Keratinocyte (primary cell): Measurements from ENCODE around the gene LNPEP. TPM values are rescaled to one million over a fixed set of nuclear protein-coding genes. Genes with fewer than 3 reads are reported as not detected.

Experiments used
- DNase-seq: peaks from one replicate; pipeline ENCODE4 v3.0.0-alpha.2; 2011; ENCODE audit warnings: low read depth, missing footprints, low spot score
- FAIRE-seq: peaks from 2 replicates; lab custom pipeline; 2011; peaks lifted over from hg19 to GRCh38; lab: Jason Lieb, UNC
- H2AFZ ChIP-seq: 2 replicates; pipeline ENCODE4 v1.6.0; 2012; ENCODE audit warnings: low read length, control low read depth, inconsistent platforms; ENCODE audit not compliant: control insufficient read depth
- H3K27ac ChIP-seq: 2 replicates; pipeline ENCODE4 v1.5.1; 2011; ENCODE audit warnings: low read length; ENCODE audit not compliant: control insufficient read depth, insufficient read depth
- H3K27me3 ChIP-seq: 3 replicates; pipeline ENCODE4 v1.6.0; 2011; ENCODE audit warnings: low read length; ENCODE audit not compliant: control insufficient read depth, insufficient read depth; ENCODE audit errors: extremely low read depth
- H3K36me3 ChIP-seq, 2 experiments: 2 replicates in 1 of 2; 3 replicates in 1 of 2; pipeline ENCODE4 v1.5.1; 2011; ENCODE audit warnings: low read length in 2 of 2, mild to moderate bottlenecking in 1 of 2; ENCODE audit not compliant: control insufficient read depth in 2 of 2, insufficient read depth in 2 of 2; ENCODE audit errors: extremely low read depth in 1 of 2
- H3K4me1 ChIP-seq: 3 replicates; pipeline ENCODE4 v1.5.1; 2011; ENCODE audit warnings: low read length; ENCODE audit not compliant: control insufficient read depth, insufficient read depth; ENCODE audit errors: extremely low read depth
- H3K4me2 ChIP-seq: 3 replicates; pipeline ENCODE4 v1.6.0; 2011; ENCODE audit warnings: low read depth, low read length; ENCODE audit not compliant: control insufficient read depth, insufficient read depth; ENCODE audit errors: extremely low read depth
- H3K4me3 ChIP-seq, 3 experiments: fragments of 200-600 bp in 1 of 3; sonication (generic) in 1 of 3; 2 replicates in 2 of 3; 3 replicates in 1 of 3; pipeline ENCODE4 v1.5.1; 2011 to 2016; ENCODE audit warnings: low read length in 3 of 3, mild to moderate bottlenecking in 3 of 3, control low read depth in 2 of 3, inconsistent platforms in 1 of 3, low read depth in 1 of 3, mixed read lengths in 1 of 3, mixed run types in 1 of 3, moderate library complexity in 1 of 3; ENCODE audit not compliant: control insufficient read depth in 2 of 3, insufficient read depth in 2 of 3; ENCODE audit errors: extremely low read depth in 1 of 3
- H3K79me2 ChIP-seq: 2 replicates; pipeline ENCODE4 v1.6.0; 2012; ENCODE audit warnings: low read length; ENCODE audit not compliant: control insufficient read depth, insufficient read depth
- H3K9ac ChIP-seq: 3 replicates; pipeline ENCODE4 v1.6.0; 2011; ENCODE audit warnings: low read length; ENCODE audit not compliant: control insufficient read depth, insufficient read depth; ENCODE audit errors: extremely low read depth
- H3K9me1 ChIP-seq: 3 replicates; pipeline ENCODE4 v1.6.0; 2011; ENCODE audit warnings: low read length; ENCODE audit not compliant: control insufficient read depth, insufficient read depth; ENCODE audit errors: extremely low read depth
- H3K9me3 ChIP-seq: 2 replicates; pipeline ENCODE4 v1.5.1; 2012; ENCODE audit warnings: low read depth, low read length; ENCODE audit not compliant: control insufficient read depth
- H4K20me1 ChIP-seq: 3 replicates; pipeline ENCODE4 v1.6.0; 2011; ENCODE audit warnings: low read length; ENCODE audit not compliant: control insufficient read depth, insufficient read depth; ENCODE audit errors: extremely low read depth
- EZH2 ChIP-seq: IDR thresholded peaks from one replicate; pipeline ENCODE4 v1.6.1; 2012; ENCODE audit warnings: inconsistent platforms, mild to moderate bottlenecking, low read length, moderate library complexity
- dilution Hi-C: fragments of 300-500 bp; cut with MboI; formaldehyde crosslinking; loops from one replicate; pipeline ENCODE4 v1.7.0; 2020; ENCODE audit warnings: low sequenced_read_pairs; ENCODE audit not compliant: extremely low pct_ligation_motif_present
- polyA plus RNA-seq, 5 experiments: library from polyadenylated mRNA; depleted of rRNA in 3 of 5; stranded (reverse) in 3 of 5; stranded (forward) in 1 of 5; unstranded in 1 of 5; fragments of >200 nt; gene quantifications; 1 replicate in 1 of 5; 2 replicates in 3 of 5; 3 replicates in 1 of 5; pipeline versions ENCODE4 v1.2.1 to v1.2.3, GENCODE V29; 2011 to 2012; ENCODE audit warnings: missing spikeins in 2 of 5, low read depth in 1 of 5, low replicate concordance in 1 of 5
- TF ChIP-seq, protein P1 (sequence below), 3 experiments: IDR thresholded peaks in 1 of 3; conservative IDR thresholded peaks in 1 of 3; optimal IDR thresholded peaks in 1 of 3; 2 replicates in 2 of 3; 3 replicates in 1 of 3; pipeline versions ENCODE3 to v1.5.1; 2011; ENCODE audit warnings: low read length in 3 of 3, mild to moderate bottlenecking in 3 of 3, moderate library complexity in 2 of 3, control low read depth in 1 of 3, inconsistent platforms in 1 of 3; ENCODE audit not compliant: insufficient read depth in 2 of 3; ENCODE audit errors: extremely low read depth in 1 of 3

The LNPEP gene
- polyA plus RNA-seq, 1 donor (not counting 4 experiments of a cell fraction or from before 2014, with no cell fraction given), result 26.6 TPM

DNA sequence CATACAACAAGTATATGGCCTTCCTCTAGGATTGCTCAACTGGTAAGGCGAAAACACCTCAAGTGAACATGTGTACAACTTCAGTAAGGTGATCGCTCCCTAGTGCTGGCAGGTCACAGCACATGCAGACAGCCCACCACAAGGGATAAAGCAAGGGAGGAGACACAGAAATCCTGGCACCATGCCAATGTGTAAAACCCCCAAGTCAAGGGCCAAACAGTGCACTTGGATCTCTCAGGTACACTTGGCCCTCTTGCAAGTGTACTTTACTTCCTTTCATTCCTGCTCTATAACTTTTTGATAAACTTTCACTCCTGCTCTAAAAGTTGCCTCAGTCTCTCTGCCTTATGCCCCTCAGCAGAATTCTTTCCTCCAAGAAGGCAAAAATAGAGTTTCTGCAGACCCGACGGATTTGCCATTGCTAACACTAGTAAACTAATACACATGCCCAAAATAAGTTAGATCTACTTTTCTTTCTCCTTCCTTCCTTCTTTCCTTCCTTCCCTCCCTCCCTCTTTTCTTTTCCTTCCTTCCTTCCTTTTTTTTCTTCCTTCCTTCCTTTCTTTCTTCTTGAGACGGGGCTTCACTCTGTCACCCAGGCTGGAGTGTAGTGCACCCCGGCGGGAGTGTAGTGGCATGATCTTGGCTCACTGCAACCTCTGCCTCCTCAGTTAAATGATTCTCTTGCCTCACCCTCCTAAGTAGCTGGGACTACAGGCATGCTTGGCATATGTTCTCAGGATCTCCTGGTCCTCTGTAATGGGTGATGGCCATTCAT lies 6.8 kb upstream of the LNPEP start:
- H3K36me3 ChIP-seq, result no peaks in the 10 kb centered on the region
- no peaks in the 10 kb centered on the region for H3K79me2 ChIP-seq
- H3K4me2 ChIP-seq, result no peak overlapping the region
- no peak for DNase-seq
- dilution Hi-C loops, result no loop called here
- FAIRE-seq, result no peak
- no peak overlapping the region for H3K9ac ChIP-seq
- H3K9me3 ChIP-seq, result no peaks in the 10 kb centered on the region
- TF ChIP-seq, protein P1, sequence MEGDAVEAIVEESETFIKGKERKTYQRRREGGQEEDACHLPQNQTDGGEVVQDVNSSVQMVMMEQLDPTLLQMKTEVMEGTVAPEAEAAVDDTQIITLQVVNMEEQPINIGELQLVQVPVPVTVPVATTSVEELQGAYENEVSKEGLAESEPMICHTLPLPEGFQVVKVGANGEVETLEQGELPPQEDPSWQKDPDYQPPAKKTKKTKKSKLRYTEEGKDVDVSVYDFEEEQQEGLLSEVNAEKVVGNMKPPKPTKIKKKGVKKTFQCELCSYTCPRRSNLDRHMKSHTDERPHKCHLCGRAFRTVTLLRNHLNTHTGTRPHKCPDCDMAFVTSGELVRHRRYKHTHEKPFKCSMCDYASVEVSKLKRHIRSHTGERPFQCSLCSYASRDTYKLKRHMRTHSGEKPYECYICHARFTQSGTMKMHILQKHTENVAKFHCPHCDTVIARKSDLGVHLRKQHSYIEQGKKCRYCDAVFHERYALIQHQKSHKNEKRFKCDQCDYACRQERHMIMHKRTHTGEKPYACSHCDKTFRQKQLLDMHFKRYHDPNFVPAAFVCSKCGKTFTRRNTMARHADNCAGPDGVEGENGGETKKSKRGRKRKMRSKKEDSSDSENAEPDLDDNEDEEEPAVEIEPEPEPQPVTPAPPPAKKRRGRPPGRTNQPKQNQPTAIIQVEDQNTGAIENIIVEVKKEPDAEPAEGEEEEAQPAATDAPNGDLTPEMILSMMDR (optimal IDR thresholded peaks at IDR 0.05 in 1 of 3, IDR thresholded peaks at IDR 0.05 in 1 of 3, conservative IDR thresholded peaks at IDR 0.05 in 1 of 3; ENCODE audit: extremely low read depth in 1 of 3, insufficient read depth in 2 of 3, low read length in 3 of 3), result no peak
- no peak for TF ChIP-seq EZH2
- peaks cover 25% of the 10 kb centered on the region for H3K4me1 ChIP-seq
- H3K9me1 ChIP-seq, result no peaks in the 10 kb centered on the region
- H4K20me1 ChIP-seq, result no peaks in the 10 kb centered on the region
- H3K27me3 ChIP-seq, result no peaks in the 10 kb centered on the region
- H2AFZ ChIP-seq, result no peak overlapping the region
- no peak overlapping the region for H3K4me3 ChIP-seq
- no peak overlapping the region for H3K27ac ChIP-seq

DNA sequence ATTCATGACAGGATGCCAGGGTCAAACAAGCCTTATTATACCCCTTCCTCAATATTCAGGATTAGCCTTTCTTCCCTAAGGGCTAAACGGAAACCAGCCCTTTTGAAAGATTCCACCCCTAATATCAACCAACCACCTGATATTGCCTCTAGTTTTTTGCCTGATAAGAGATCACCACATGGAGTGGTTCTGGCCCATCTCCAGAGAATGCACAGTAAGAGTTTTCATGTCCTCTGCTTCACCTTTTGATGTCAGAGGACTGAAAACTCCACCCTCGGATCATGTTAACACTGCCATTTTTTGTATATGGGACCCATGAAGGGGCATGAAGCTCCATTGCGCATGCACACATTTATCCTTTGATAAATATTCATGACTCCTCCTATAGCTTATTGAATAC lies 5.8 kb upstream of the LNPEP start:
- no peak for FAIRE-seq
- dilution Hi-C loops, result no loop called here
- H3K9ac ChIP-seq, result no peak overlapping the region

More for the DNA sequence above, 5.8 kb upstream of the LNPEP start:
- Histone ChIP-seq H3K79me2 (no peaks in the 10 kb centered on the region), H4K20me1 (no peaks in the 10 kb centered on the region), H3K4me2 (no peak overlapping the region), H3K36me3 (no peaks in the 10 kb centered on the region), H3K27me3 (no peaks in the 10 kb centered on the region), H3K27ac (no peak overlapping the region), H3K4me3 (no peak overlapping the region), H3K4me1 (peaks cover 24% of the 10 kb centered on the region), H2AFZ (no peak overlapping the region), H3K9me3 (no peaks in the 10 kb centered on the region), H3K9me1 (no peaks in the 10 kb centered on the region)
- DNase-seq, result no peak
- TF ChIP-seq EZH2, result no peak
- TF ChIP-seq, protein P1 (optimal IDR thresholded peaks at IDR 0.05 in 1 of 3, IDR thresholded peaks at IDR 0.05 in 1 of 3, conservative IDR thresholded peaks at IDR 0.05 in 1 of 3; ENCODE audit: extremely low read depth in 1 of 3, insufficient read depth in 2 of 3, low read length in 3 of 3), result no peak
